ENCODE results near the gene USP40.

- TF ChIP-seq YBX1 (IDR thresholded peaks at IDR 0.05) (no peak), USF2 (IDR thresholded peaks at IDR 0.05; ENCODE audit: borderline replicate concordance, low read depth, low read length) (no peak), POLR2AphosphoS5 (IDR thresholded peaks at IDR 0.05; ENCODE audit: low read length) (no peak), RAD21 (IDR thresholded peaks at IDR 0.05; ENCODE audit: insufficient read depth, low read depth, low read length) (no peak), NFYA (IDR thresholded peaks at IDR 0.05; ENCODE audit: borderline replicate concordance, low read depth, low read length) (no peak), ETV6 (conservative IDR thresholded peaks at IDR 0.05 in 1 of 2, IDR thresholded peaks at IDR 0.05 in 1 of 2; ENCODE audit: borderline replicate concordance in 1 of 2, low read depth in 1 of 2) (no peak), GATAD2B (conservative IDR thresholded peaks at IDR 0.05; ENCODE audit: low read depth) (no peak), CHD2 (IDR thresholded peaks at IDR 0.05; ENCODE audit: borderline replicate concordance, low read depth, low read length) (no peak), TAF1 (IDR thresholded peaks at IDR 0.05; ENCODE audit: borderline replicate concordance, low read depth, low read length) (no peak), FOS (IDR thresholded peaks at IDR 0.05; ENCODE audit: borderline replicate concordance, extremely low read depth, insufficient read length) (no peak), EP300 (IDR thresholded peaks at IDR 0.05; ENCODE audit: borderline replicate concordance in 1 of 2, control insufficient read depth in 1 of 2, low read depth in 2 of 2, low read length in 2 of 2) (no peak)
- TF ChIP-seq, protein P1, sequence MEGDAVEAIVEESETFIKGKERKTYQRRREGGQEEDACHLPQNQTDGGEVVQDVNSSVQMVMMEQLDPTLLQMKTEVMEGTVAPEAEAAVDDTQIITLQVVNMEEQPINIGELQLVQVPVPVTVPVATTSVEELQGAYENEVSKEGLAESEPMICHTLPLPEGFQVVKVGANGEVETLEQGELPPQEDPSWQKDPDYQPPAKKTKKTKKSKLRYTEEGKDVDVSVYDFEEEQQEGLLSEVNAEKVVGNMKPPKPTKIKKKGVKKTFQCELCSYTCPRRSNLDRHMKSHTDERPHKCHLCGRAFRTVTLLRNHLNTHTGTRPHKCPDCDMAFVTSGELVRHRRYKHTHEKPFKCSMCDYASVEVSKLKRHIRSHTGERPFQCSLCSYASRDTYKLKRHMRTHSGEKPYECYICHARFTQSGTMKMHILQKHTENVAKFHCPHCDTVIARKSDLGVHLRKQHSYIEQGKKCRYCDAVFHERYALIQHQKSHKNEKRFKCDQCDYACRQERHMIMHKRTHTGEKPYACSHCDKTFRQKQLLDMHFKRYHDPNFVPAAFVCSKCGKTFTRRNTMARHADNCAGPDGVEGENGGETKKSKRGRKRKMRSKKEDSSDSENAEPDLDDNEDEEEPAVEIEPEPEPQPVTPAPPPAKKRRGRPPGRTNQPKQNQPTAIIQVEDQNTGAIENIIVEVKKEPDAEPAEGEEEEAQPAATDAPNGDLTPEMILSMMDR (IDR thresholded peaks at IDR 0.05 in 2 of 3, conservative IDR thresholded peaks at IDR 0.05 in 1 of 3; ENCODE audit: control insufficient read depth in 2 of 3, extremely low read depth in 1 of 3, insufficient read depth in 1 of 3, low read depth in 3 of 3, low read length in 3 of 3): no peak
- TF ChIP-seq, protein P2, sequence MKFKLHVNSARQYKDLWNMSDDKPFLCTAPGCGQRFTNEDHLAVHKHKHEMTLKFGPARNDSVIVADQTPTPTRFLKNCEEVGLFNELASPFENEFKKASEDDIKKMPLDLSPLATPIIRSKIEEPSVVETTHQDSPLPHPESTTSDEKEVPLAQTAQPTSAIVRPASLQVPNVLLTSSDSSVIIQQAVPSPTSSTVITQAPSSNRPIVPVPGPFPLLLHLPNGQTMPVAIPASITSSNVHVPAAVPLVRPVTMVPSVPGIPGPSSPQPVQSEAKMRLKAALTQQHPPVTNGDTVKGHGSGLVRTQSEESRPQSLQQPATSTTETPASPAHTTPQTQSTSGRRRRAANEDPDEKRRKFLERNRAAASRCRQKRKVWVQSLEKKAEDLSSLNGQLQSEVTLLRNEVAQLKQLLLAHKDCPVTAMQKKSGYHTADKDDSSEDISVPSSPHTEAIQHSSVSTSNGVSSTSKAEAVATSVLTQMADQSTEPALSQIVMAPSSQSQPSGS (IDR thresholded peaks at IDR 0.05; ENCODE audit: low read length): no peak
Measured at GRCh38 chr2:233444501-233444900, 122.1 kb downstream of the USP40 start.

All from GM12878 (cell line).